HepG2 (cell line): ENCODE measurements around the gene SELENOS. TPM values are rescaled to one million over a fixed set of nuclear protein-coding genes. Genes with fewer than 3 reads are reported as not detected.
A peak's percentile ranks its signal among the peaks of the same experiment; 100 is the strongest.

Experiments
- AHR ChIP-seq: IDR thresholded peaks from 2 replicates; pipeline ENCODE4 v1.6.1; 2018; ENCODE audit warnings: missing genetic modification reagents, missing compliant biosample characterization
- ARID5B ChIP-seq: IDR thresholded peaks from 2 replicates; pipeline ENCODE4 v1.4.0; 2020; ENCODE audit warnings: mild to moderate bottlenecking, missing genetic modification reagents
- ATF6 ChIP-seq: sonication (generic); formaldehyde crosslinking; conservative IDR thresholded peaks from 2 replicates; pipeline ENCODE4 v1.4.0; 2020; ENCODE audit warnings: missing genetic modification reagents
- CCDC6 ChIP-seq: sonication (generic); formaldehyde crosslinking; IDR thresholded peaks from 2 replicates; pipeline ENCODE4 v1.8.1; 2022; ENCODE audit warnings: mild to moderate bottlenecking, missing genetic modification reagents, moderate library complexity
- DNMT1 ChIP-seq: sonication (generic); formaldehyde crosslinking; IDR thresholded peaks from 2 replicates; pipeline ENCODE4 v1.5.1; 2020; ENCODE audit warnings: mild to moderate bottlenecking, missing genetic modification reagents
- GZF1 ChIP-seq: sonication (generic); formaldehyde crosslinking; IDR thresholded peaks from 2 replicates; pipeline ENCODE4 v1.5.1; 2020; ENCODE audit warnings: mild to moderate bottlenecking, missing genetic modification reagents
- IKZF4 ChIP-seq: sonication (generic); formaldehyde crosslinking; IDR thresholded peaks from 2 replicates; pipeline ENCODE4 v1.5.1; 2020; ENCODE audit warnings: borderline replicate concordance, mild to moderate bottlenecking, low read depth, missing genetic modification reagents; ENCODE audit errors: not compliant biosample characterization
- KLF13 ChIP-seq: sonication (generic); formaldehyde crosslinking; IDR thresholded peaks from 2 replicates; pipeline ENCODE4 v1.4.0; 2020; ENCODE audit warnings: mild to moderate bottlenecking, missing genetic modification reagents
- MAX ChIP-seq: IDR thresholded peaks from 2 replicates; pipeline ENCODE4 v1.6.1; 2012; ENCODE audit warnings: inconsistent platforms
- MTA3 ChIP-seq: sonication (generic); formaldehyde crosslinking; IDR thresholded peaks from 2 replicates; pipeline ENCODE4 v1.4.0; 2020; ENCODE audit warnings: missing genetic modification reagents
- MXI1 ChIP-seq: IDR thresholded peaks from 3 replicates; pipeline ENCODE4 v1.6.1; 2012; ENCODE audit warnings: low read depth, low read length, inconsistent platforms, borderline replicate concordance
- MYPOP ChIP-seq: sonication (generic); formaldehyde crosslinking; IDR thresholded peaks from 2 replicates; pipeline ENCODE4 v1.8.1; 2023; ENCODE audit warnings: mild to moderate bottlenecking, moderate library complexity, missing genetic modification reagents
- NR2C2 ChIP-seq: sonication (generic); formaldehyde crosslinking; IDR thresholded peaks from 2 replicates; pipeline ENCODE4 v1.4.0; 2020; ENCODE audit warnings: missing genetic modification reagents, mild to moderate bottlenecking, moderate library complexity, borderline replicate concordance
- SKI ChIP-seq: fragments of 450-650 bp; IDR thresholded peaks from one replicate; pipeline ENCODE4 v1.6.1; 2018; ENCODE audit warnings: mild to moderate bottlenecking; ENCODE audit not compliant: partially characterized antibody
- SMYD3 ChIP-seq: sonication (generic); formaldehyde crosslinking; IDR thresholded peaks from 2 replicates; pipeline ENCODE4 v1.8.1; 2023; ENCODE audit warnings: mild to moderate bottlenecking, missing genetic modification reagents
- SNRNP70 ChIP-seq: fragments of 200-400 bp; formaldehyde crosslinking; IDR thresholded peaks from 2 replicates; pipeline ENCODE4 v1.6.1; 2017; ENCODE audit warnings: mild to moderate bottlenecking, low read depth, low read length, moderate library complexity
- SP5 ChIP-seq: IDR thresholded peaks from 2 replicates; pipeline ENCODE4 v1.6.1; 2016; ENCODE audit warnings: low read depth, borderline replicate concordance
- TIGD3 ChIP-seq: sonication (generic); formaldehyde crosslinking; IDR thresholded peaks from 2 replicates; pipeline ENCODE4 v1.5.1; 2020; ENCODE audit warnings: mild to moderate bottlenecking, missing genetic modification reagents, borderline replicate concordance
- ZNF83 ChIP-seq: sonication (generic); formaldehyde crosslinking; IDR thresholded peaks from 2 replicates; pipeline ENCODE4 v1.4.0; 2020; ENCODE audit warnings: missing genetic modification reagents, mild to moderate bottlenecking, borderline replicate concordance
- ZSCAN25 ChIP-seq: sonication (generic); formaldehyde crosslinking; IDR thresholded peaks from 2 replicates; pipeline ENCODE4 v1.8.0; 2022; ENCODE audit warnings: mild to moderate bottlenecking, missing genetic modification reagents
- polyA plus RNA-seq, 8 experiments: library from polyadenylated mRNA; depleted of rRNA in 3 of 8; stranded (reverse) in 7 of 8; unstranded in 1 of 8; fragments of >200 nt; fragmentation: Illumina TruSeq in 4 of 8; extraction: Trizol in 4 of 8; gene quantifications; 2 replicates each; pipeline versions ENCODE4 v1.2.1 to v1.2.3, GENCODE V29; 2011 to 2016; ENCODE audit warnings: low read depth in 4 of 8, missing spikeins in 1 of 8, mixed read lengths in 1 of 8; ENCODE audit not compliant: insufficient read depth in 1 of 8
- total RNA-seq, 5 experiments: library from RNA; depleted of rRNA; stranded (reverse); fragments of >200 nt; fragmentation: Illumina TruSeq; extraction: Trizol; gene quantifications; 2 replicates each; pipeline ENCODE4 v1.2.3, GENCODE V29; 2016; ENCODE audit warnings: low read depth in 1 of 5

SELENOS gene
- total and polyA plus RNA-seq, 2 of the 13 experiments (the other 11 are each of a cell fraction or from before 2014, with no cell fraction given): 63.0 to 66.1 TPM

GRCh38 chr15:101251830-101252820 lies 25.2 kb downstream of the SELENOS start, which contains the start of gene CHSY1 (continued):
- TF ChIP-seq GZF1 (CRISPR knock-in tag) (no peak), KLF13 (CRISPR knock-in tag) (no peak), MAX (peak; percentile 78), TIGD3 (CRISPR knock-in tag) (no peak), ZSCAN25 (CRISPR knock-in tag) (0 out of 2 replicates have a peak, but pooled peaks have one; percentile 35), ATF6 (CRISPR knock-in tag) (no peak), SNRNP70 (no peak), DNMT1 (no peak; the same call in 1 of the 2 replicates), MTA3 (CRISPR knock-in tag) (no peak), SMYD3 (CRISPR knock-in tag) (no peak), MXI1 (peak; percentile 46; the same call in 1 of the 3 replicates), MYPOP (CRISPR knock-in tag) (peak; percentile 65), ZNF83 (CRISPR knock-in tag) (no peak), AHR (CRISPR knock-in tag) (no peak), NR2C2 (CRISPR knock-in tag) (no peak), IKZF4 (CRISPR knock-in tag) (no peak), SP5 (no peak), ARID5B (no peak; the same call in 1 of the 2 replicates), SKI (peak; percentile 81), CCDC6 (CRISPR knock-in tag) (peak; percentile 2)
